Neural crest cell (in vitro differentiated cells): ENCODE data around the gene NUP93. TPM values are rescaled to one million over a fixed set of nuclear protein-coding genes. Genes with fewer than 3 reads are reported as not detected.
A peak's percentile ranks its signal among the peaks of the same experiment; 100 is the strongest.

Experiments
- DNase-seq: peaks from one replicate; pipeline ENCODE4 v3.0.0; 2021; ENCODE audit warnings: low read depth, mixed read lengths, low spot score
- H3K27ac Mint-ChIP-seq: one replicate; pipeline ENCODE4 v1.8.0; 2021; ENCODE audit warnings: mild to moderate bottlenecking, mixed read lengths; ENCODE audit not compliant: unreplicated experiment
- H3K27me3 Mint-ChIP-seq: 2 replicates; pipeline ENCODE4 v1.8.0; 2021; ENCODE audit warnings: low read depth, mild to moderate bottlenecking, mixed read lengths
- H3K36me3 Mint-ChIP-seq: 2 replicates; pipeline ENCODE4 v1.8.0; 2021; ENCODE audit warnings: low read depth, mild to moderate bottlenecking, mixed read lengths
- H3K4me1 Mint-ChIP-seq: 2 replicates; pipeline ENCODE4 v1.8.0; 2021; ENCODE audit warnings: mixed read lengths
- H3K4me3 Mint-ChIP-seq: one replicate; pipeline ENCODE4 v1.8.0; 2021; ENCODE audit warnings: mild to moderate bottlenecking, mixed read lengths
- H3K9me3 Mint-ChIP-seq: 2 replicates; pipeline ENCODE4 v1.8.0; 2021; ENCODE audit warnings: mixed read lengths
- total RNA-seq: library from RNA; stranded (reverse); gene quantifications from 2 replicates; pipeline ENCODE4 v1.2.1, GENCODE V29; 2021
- TF ChIP-seq, protein P1 (sequence below): fragments of 200-600 bp; sonication (generic); conservative IDR thresholded peaks from 2 replicates; pipeline ENCODE4 v1.5.0; 2021; ENCODE audit warnings: antibody characterized with exemption, mild to moderate bottlenecking

NUP93 gene
- total RNA-seq, 1 donor from 2014 or later: 152 TPM

DNA sequence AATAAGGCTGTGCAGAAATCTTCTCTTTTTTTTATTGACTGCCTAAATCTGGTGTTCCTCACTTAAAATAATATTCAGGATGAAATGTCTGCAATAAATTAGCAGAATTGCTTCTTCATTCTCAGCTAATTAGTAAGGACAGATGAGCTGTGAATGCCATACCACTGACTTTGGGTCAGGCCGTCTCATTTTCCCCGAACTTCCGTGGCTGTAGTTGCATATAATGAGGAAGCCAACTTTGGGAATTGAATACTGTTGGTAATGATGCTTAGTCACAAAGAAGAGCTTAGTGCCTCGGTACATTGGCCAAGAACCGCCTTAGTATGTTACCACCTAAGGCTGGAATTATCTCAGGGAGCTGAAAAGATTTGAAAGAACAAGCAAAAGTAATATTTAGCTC lies 47.6 kb downstream of the NUP93 start:
- H3K4me1 Mint-ChIP-seq: peaks cover 21% of the 10 kb centered on the region
- no peaks in the 10 kb centered on the region for H3K36me3 Mint-ChIP-seq
- H3K4me3 Mint-ChIP-seq: no peak overlapping the region
- no peak for DNase-seq
- no peak overlapping the region for H3K27ac Mint-ChIP-seq
- TF ChIP-seq, protein P1, sequence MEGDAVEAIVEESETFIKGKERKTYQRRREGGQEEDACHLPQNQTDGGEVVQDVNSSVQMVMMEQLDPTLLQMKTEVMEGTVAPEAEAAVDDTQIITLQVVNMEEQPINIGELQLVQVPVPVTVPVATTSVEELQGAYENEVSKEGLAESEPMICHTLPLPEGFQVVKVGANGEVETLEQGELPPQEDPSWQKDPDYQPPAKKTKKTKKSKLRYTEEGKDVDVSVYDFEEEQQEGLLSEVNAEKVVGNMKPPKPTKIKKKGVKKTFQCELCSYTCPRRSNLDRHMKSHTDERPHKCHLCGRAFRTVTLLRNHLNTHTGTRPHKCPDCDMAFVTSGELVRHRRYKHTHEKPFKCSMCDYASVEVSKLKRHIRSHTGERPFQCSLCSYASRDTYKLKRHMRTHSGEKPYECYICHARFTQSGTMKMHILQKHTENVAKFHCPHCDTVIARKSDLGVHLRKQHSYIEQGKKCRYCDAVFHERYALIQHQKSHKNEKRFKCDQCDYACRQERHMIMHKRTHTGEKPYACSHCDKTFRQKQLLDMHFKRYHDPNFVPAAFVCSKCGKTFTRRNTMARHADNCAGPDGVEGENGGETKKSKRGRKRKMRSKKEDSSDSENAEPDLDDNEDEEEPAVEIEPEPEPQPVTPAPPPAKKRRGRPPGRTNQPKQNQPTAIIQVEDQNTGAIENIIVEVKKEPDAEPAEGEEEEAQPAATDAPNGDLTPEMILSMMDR: no peak
- no peaks in the 10 kb centered on the region for H3K9me3 Mint-ChIP-seq
- no peaks in the 10 kb centered on the region for H3K27me3 Mint-ChIP-seq

DNA sequence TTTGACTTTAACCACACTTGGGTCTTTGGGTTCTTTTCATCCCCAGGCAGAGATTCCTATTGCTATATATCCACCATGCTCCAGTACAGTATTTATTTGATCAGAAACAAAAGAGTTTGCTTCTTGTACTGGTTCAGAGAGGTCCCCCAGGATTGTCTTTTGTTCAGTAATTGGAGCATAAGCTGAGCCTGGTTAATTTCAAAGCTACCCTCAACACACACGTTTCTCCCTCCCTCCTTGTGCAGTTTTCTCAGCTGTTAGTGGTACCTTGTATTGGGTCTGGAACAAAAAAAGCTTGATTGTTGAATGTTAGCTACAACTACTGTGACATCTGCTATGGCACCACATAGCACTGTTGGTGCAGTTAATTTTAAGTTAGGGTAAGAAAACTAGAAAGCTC lies 50.0 kb downstream of the NUP93 start:
- no peak overlapping the region for H3K4me3 Mint-ChIP-seq
- H3K9me3 Mint-ChIP-seq: no peaks in the 10 kb centered on the region
- no peaks in the 10 kb centered on the region for H3K27me3 Mint-ChIP-seq
- no peak overlapping the region for H3K27ac Mint-ChIP-seq
- no peak for DNase-seq
- TF ChIP-seq, protein P1: no peak
- H3K36me3 Mint-ChIP-seq: no peaks in the 10 kb centered on the region
- peaks cover 32% of the 10 kb centered on the region for H3K4me1 Mint-ChIP-seq

GRCh38 chr16:56780646-56781045 lies 50.7 kb downstream of the NUP93 start:
- DNase-seq: no peak
- H3K4me3 Mint-ChIP-seq: no peak overlapping the region
- no peaks in the 10 kb centered on the region for H3K27me3 Mint-ChIP-seq
- H3K9me3 Mint-ChIP-seq: no peaks in the 10 kb centered on the region
- no peaks in the 10 kb centered on the region for H3K36me3 Mint-ChIP-seq
- TF ChIP-seq, protein P1: no peak
- H3K4me1 Mint-ChIP-seq: peaks cover 32% of the 10 kb centered on the region
- no peak overlapping the region for H3K27ac Mint-ChIP-seq

- Mint-ChIP-seq H3K4me3 (no peak overlapping the region), H3K4me1 (peaks cover 32% of the 10 kb centered on the region), H3K36me3 (no peaks in the 10 kb centered on the region), H3K27ac (peak overlapping the region; percentile 63), H3K27me3 (no peaks in the 10 kb centered on the region), H3K9me3 (no peaks in the 10 kb centered on the region)
- TF ChIP-seq, protein P1: no peak
- no peak for DNase-seq
Observed at GRCh38 chr16:56781528-56781961, 51.6 kb downstream of the NUP93 start.

GRCh38 chr16:56783344-56783743 lies 53.4 kb downstream of the NUP93 start:
- H3K4me1 Mint-ChIP-seq: peaks cover 24% of the 10 kb centered on the region
- TF ChIP-seq, protein P1: no peak
- H3K4me3 Mint-ChIP-seq: no peak overlapping the region
- no peaks in the 10 kb centered on the region for H3K9me3 Mint-ChIP-seq
- no peak overlapping the region for H3K27ac Mint-ChIP-seq
- no peaks in the 10 kb centered on the region for H3K27me3 Mint-ChIP-seq
- DNase-seq: no peak
- no peaks in the 10 kb centered on the region for H3K36me3 Mint-ChIP-seq

GRCh38 chr16:56785317-56785716 lies 55.4 kb downstream of the NUP93 start:
- H3K27ac Mint-ChIP-seq: no peak overlapping the region
- H3K4me3 Mint-ChIP-seq: no peak overlapping the region
- DNase-seq: no peak
- H3K27me3 Mint-ChIP-seq: no peaks in the 10 kb centered on the region
- H3K4me1 Mint-ChIP-seq: peaks cover 24% of the 10 kb centered on the region
- no peaks in the 10 kb centered on the region for H3K36me3 Mint-ChIP-seq
- no peaks in the 10 kb centered on the region for H3K9me3 Mint-ChIP-seq
- TF ChIP-seq, protein P1: no peak
